Nucleus accumbens (tissue), 56 donors: ENCODE data around the gene MPP4.

Source experiments
- DNase-seq, 56 donors: peaks; one replicate each; lab custom pipeline; 2025; lab: John Stamatoyannopoulos, UW

Gene MPP4, protein sequence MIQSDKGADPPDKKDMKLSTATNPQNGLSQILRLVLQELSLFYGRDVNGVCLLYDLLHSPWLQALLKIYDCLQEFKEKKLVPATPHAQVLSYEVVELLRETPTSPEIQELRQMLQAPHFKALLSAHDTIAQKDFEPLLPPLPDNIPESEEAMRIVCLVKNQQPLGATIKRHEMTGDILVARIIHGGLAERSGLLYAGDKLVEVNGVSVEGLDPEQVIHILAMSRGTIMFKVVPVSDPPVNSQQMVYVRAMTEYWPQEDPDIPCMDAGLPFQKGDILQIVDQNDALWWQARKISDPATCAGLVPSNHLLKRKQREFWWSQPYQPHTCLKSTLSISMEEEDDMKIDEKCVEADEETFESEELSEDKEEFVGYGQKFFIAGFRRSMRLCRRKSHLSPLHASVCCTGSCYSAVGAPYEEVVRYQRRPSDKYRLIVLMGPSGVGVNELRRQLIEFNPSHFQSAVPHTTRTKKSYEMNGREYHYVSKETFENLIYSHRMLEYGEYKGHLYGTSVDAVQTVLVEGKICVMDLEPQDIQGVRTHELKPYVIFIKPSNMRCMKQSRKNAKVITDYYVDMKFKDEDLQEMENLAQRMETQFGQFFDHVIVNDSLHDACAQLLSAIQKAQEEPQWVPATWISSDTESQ

DNA sequence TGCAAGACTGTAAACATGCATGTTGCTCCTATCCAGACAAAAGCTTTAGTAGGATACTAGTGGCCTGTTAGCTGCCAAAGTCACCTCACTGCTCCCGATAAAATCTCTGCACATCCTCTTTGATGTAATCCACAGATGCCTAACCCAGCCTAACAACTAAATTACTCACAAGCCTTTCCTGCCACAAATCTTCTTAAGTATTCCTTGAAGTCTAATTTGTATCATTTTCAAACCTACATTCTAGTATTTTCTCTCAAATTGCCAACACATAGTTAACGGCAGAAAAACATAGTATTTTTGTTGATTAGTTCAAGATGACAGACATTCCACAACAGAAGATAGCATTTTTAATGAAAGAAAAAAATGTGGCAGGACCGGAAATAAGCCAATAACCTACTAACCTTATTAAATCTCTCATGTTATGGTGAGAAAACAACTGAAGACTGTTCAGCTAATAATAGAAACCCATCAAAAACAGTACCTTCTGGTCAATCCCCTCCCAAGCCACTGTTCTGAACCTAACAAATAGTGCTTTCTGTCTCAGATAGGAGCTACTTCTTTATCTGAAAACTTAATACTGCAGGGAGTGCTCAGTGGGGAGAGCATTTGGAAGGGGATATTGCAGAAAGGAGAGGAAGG, at the start of gene MPP4:
MPP4 (minus strand) TSS at position 57 of the 639 bp plus-strand sequence. CDS start 4,690 bp downstream, outside the sequence.
- DNase-seq: no peak

DNA sequence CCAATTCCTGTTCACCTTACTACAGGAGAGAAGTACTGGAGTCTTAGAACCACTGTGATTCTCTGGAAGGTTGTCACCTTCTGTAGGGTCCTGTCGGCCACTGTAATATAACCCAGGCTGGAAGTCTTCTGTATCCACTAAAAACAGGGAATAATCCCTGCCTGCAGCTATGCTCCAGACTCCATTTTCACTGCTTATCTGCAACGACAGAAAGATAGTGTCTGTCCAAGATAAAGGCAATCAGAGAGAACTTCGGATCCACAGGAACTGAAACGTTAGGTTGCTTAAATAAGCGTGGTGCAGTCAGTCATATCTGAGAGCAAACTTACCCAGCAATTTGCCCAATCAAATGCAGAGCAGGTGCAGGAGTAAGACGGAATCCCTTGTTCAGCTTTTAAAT, 48.1 kb upstream of the MPP4 start:
- DNase-seq: no peak

DNA sequence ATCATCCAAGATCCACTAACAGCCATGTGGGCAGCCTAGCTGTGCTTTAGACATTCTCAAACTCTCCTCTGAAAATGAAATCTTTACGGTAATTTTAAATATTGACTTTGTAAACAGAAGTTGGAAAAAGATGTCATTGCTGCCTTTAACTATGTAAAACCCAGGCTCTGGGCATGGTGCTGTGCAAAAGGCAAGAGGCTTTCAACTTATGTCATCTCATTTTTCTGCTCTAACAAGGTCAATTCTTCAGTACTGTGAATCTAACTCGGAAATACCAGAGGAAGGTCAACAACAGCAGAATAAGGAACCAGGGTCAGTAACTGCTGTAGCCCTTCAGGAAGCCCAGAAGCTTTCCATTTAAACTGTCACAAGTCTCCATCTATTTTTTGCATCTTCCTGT, 37.0 kb upstream of the MPP4 start:
- DNase-seq: no peak

DNA sequence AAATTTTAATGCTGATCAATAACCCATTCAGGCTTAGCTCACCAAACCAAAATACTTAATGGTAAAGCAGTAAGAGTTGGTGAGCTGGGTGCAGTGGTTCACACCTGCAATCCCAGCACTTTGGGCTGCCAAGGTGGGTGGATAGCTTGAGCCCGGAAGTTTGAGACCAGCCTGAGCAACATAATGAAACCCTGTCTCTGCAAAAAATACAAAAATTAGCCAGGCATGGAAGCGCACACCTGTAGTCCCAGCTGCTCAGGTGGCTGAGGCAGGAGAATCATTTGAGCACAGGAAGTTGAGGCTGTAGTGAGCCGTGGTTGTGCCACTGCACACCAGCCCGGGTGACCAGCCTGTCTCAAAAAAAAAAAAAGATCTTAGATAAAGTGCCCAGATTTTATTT, 35.7 kb upstream of the MPP4 start:
- no peak for DNase-seq

DNA sequence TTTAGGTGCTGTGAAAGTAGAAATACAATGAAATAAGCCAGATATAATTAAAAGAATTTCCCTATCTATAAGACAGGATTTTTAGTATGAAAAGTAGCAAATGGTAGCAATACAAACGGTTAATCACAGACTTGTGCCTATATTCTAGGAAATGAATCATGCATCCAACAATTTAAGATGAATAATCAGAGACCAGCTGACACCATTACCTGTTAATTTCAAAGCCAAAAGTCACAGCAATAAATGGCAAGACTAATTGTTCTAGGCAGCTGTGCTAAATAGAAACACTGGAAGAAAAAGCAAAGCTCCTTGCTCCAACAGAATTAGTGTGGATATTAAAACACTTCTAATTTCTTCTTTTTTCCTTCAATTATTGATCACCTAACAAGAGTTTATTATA, 35.1 kb upstream of the MPP4 start:
- DNase-seq: no peak

DNA sequence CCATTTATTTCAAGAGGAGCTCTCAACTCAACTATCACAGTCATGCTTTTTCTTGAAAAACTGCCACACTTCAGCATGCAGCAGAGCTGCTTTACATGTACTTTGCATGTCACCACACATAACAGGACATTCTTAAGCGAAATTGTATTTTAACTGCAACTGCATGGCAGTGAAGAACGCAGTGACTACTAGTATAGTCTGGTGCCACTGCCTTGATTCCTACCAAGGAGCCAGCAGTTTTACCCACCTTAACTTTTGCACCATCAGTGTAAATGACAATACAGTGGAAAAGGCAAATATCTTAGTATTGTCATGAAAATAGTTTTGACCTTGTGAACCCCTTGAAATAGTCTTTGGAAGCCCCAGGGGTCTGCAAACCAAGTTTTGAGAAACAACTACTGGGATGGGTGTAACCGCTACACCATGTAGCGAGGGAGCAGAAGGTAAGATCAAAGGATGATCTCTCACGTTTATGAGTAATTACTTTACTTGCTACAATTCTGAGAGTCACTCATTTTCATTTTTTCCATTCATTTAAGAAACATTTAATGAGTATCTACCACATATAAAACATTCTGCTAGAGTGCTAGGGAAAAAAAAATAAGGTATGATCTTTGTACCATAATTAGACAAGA, 32.3 kb upstream of the MPP4 start:
- no peak for DNase-seq

DNA sequence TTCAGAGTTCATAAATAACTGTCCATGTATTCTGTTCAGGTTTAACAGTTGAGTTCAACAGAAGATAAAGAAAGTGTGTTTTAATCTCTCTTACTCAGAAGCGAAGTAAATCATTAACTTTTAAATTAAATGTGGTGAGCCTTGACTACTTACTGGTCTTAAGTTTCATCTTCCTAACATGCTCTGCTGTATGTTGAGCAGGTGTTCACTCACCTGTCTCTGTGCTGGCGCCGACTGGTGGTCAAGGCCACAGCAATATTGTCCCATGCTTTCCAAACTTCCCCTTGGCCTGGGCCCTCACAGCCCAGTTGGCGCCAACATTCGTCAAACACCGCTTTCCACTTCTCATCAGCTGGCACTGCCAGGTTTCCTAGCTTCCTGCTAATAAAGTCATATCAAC, 17.0 kb upstream of the MPP4 start:
- no peak for DNase-seq

DNA sequence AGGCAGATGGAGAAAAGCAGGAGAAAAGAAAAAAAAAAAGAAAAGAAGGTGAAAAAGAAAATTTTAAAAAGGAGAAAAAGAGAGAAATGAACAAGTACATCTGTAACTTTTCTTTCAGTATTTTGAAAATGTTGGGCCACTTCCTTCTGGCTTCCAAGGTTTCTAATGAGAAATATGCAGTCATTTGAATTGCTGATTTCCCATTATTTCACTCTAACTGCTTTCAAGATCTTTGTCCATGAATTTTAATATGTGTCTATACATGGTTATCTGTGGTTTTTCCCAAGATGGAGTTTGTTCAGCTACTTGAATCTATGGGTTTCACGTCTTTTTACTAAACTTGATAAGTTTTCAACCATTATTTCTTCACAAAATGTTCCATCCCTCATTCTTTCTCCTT, 14.3 kb upstream of the MPP4 start:
- DNase-seq: no peak

DNA sequence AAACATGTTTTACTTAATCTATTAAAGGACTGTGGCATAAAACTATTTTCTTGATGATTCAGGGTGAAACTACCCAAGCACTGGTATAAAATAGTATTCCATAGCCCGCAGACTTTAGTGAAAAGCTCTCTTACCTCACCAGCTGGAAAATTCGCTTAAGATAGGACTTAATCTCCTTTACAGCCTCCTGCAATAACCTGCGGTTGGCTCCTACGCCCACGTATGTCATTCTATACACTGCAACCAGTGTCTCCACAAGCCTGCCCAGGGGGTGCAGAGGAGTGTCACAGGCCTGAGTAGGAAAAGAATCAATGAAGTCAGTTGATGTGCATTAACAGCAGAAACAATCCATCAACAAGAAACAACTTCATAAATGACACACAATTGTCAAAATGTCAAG, 11.3 kb upstream of the MPP4 start:
- no peak for DNase-seq

DNA sequence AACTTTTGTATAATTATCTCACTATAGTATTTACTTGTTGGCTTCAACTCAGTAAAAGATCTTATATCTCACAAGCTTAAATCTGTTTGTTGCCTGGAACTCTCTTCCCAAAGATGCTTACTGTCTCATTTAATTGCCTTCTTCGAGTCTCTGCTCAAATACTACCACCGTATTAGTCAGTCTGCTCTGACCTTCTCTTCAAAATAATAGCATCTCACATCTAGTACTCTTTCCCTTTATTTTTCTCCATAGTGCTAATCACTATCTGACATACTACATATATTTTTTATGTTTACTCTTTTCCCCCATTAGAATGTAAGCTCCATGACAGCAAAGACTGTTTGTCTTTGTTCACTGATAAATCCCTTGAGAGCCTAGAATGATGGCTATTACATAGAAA, 10.6 kb upstream of the MPP4 start:
- DNase-seq: no peak

DNA sequence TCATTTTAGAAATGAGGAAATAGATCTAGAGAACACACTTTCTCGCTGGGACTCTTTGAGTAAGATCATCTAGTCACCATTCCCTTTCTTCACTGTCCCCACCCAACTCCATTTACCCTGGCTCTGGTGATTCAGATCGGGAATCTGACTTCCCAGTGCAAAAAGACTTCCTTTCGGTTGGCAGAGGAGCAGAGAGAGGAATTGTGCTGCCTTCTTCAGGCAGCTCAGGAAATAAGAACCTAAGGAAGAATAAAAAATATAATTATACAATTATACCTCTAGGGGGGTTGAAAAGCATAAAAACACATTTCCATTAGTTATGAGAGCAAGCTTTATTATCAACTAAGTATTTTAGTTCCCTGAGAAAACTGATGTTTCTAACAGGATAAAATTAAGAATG, 9.3 kb upstream of the MPP4 start:
- no peak for DNase-seq

DNA sequence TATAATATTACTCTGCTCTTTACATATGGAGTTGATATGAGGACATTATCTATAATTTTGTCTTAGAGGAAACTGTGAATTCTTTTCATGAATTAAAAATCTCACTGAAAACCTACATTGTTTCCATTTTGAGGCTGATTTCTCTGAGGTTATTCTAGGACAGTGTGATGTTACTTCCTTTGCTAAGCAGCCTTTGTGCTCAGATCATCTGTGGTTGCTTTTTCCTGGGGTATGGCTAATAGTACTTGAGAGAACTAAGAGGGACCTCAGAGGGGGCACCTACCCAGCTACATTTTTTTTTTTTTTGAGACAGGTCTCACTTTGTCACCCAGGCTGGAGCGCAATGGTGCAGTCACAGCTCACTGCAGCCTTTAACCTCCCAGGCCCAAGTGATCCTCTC, 8.7 kb upstream of the MPP4 start:
- DNase-seq: no peak

DNA sequence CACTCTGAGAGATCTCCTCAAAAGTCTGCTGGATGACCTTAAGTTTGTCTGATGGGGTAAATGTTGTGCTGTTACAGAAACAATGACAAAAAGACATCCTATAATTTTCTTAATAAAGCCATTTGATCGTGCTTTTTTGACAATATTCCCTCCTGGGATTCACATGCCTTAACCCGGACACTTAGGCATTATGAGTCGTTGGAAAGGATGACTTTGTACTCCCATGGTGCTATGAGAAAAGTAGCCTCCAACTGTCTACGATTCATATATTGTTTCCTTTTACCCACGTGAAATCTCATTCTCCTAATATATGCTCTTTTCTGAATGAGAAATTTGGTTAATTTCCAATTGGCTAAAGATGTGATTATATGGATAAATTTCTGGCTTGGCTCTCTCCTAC, 6.1 kb upstream of the MPP4 start:
- no peak for DNase-seq

DNA sequence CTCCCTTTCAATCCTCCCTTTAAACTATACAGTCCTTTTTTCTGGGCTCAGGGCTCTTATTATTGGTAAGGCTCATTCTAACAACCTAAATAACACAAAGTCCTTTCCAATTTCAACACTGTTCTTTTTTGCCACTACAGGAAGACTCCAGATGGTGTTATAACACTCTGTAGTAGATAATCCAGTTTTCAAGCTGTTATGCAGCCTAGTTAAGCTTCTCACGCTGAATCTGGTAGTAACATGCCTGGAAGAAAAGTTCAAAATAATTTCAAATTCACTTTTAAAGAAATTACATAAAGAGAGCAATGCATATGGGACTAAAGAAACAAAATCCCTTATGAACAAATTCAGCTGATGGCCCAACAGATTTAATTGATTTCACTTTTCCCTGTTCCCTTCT, 3.2 kb upstream of the MPP4 start:
- no peak for DNase-seq

DNA sequence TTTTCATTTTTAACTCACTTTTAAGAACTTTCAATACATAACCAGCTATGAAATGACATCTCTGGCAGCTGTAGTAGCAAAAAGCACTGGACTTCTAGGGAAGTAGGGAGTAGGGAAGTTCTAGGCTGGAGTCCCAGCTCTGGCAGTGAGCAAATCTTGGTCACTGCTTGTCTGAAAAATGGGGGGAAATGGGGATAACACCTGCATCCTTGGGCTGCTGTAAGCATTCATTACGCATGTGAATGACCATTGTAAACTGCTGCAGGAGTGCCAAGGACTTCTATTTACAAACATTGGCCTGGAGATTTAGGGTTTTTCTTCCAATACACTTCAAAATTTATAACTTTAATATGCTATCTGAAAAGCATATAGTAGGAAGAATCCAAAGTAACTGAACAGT, 972 bp upstream of the MPP4 start:
- DNase-seq: no peak

DNA sequence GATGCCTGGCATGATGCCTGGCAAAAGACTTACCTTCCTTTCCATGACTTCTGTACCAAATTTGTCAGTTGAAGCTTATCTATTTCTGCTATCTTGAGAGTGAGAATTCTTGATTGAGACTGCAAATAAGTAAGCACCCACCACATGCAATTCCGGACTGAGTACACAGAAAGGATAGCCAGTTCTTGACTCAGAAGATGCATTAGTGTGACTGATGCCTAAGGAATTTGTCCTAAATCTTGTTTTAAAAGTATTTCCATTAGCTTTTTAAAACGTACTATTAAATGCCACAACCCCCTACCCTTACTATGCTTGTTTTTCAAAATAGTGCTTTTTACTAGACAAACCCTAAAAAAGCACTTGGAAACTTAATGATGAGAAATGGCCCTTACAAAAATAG, 545 bp downstream of the MPP4 start:
- DNase-seq: no peak

DNA sequence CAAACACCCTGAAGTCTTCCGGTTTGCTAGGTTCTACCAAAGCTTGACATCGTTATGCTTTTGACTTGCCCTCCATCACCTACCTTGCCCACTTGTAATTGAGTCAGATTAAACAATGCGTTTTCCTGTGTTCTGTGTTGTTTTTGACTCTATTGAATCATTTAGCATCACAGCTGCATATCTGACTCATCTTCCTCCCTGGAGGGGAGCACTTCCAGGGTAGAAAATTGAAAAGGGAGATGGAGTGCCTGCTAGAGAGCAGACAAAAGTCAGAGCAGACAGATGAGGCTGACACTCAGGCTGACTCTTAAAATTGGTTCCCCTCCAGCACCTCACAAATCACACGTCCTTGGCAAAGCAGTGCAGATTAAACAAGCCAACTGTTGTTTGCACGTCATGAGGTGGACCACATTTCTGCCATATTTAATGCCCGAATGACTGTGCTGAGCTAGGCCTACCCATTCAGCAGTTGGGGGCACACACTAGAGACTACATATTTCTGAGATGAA, 2.2 kb downstream of the MPP4 start:
- DNase-seq: peak in 4 of 56 donors; percentile 0 to 64 (median 9)

DNA sequence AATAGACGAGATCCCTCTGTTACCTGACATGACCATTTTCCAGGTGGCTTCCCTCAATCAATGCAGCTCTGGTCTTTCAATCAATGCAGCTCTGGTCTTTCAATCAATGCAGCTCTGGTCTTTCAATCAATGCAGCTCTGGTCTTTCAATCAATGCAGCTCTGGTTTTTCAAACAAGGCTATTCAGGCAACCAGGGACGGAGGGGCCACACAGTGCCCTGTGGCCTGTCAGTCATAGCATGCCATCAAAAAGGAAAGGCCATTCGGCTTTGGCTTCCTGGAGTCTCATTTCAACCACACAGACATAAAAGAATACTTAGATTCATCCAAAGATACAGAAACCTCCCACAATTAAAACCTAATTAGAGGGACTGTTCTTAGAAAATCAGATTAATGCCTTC, 13.3 kb downstream of the MPP4 start:
- no peak for DNase-seq

DNA sequence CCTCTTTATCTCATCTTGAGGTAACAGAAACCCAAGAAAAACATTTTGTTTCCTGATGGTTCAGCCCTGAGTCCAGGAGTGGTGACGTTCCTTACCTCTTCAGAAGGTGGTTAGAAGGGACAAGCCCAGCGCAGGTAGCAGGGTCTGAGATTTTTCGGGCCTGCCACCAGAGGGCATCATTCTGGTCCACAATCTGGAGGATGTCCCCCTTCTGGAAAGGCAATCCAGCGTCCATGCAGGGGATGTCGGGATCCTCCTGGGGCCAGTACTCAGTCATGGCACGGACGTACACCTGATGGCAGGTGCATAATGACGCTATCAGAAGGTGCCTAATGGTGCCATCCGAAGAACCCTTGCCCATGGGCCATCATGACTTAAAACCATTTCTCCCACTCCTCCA, 17.7 kb downstream of the MPP4 start:
- DNase-seq: no peak

DNA sequence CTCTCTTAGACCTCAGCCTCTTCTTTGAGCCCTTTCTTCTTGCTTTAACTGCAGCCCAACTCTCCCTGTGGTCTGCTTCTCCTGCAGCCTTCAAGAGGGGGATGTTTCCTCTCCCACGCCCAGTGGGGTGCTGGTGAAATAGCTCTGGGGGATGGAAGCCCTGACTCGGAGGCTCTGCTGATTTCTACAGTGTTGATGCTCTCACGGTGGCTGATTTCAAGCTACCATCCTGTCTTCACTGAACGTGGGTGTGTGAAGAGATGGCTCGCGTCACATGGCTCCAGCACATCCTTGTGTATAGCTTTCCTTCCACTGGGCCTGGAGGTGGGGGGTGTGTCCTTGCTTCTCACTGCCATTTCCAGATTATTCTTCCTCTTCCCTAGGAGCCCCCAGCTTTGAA, 20.0 kb downstream of the MPP4 start:
- no peak for DNase-seq

DNA sequence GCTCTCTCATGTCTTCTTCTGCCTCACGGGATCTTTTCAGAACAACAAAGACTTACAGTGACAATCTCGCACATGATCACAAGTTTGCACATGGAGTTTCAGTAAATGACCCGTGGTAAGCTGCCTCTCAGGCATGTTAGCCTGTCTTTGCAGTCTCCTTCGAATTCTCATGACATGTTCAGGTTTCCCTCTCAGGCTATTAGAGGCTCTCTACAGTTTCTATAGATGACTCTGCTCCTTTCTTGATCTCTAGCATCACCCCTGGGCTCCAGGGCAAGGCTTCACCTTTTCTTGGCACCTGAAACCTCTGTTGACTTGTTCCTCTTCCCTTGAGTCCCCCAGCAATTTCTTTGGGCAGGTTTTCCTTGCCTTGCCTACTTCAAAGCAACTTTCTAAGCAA, 23.0 kb downstream of the MPP4 start:
- DNase-seq: no peak
